Right hindlimb (tissue), 1 donor: Measurements from ENCODE around the gene KCNJ12.
"Not testable (repeated sequence)": the region's sequence is repeated elsewhere in the genome, so short reads cannot be mapped to it uniquely, and the experiment has no call there.

Experiments
- DNase-seq: peaks from one replicate; pipeline ENCODE4 v3.0.0-alpha.2; 2018

Gene KCNJ12

GRCh38 chr17:21388066-21388465 lies 11.9 kb downstream of the KCNJ12 start:
- DNase-seq = no peak

DNA sequence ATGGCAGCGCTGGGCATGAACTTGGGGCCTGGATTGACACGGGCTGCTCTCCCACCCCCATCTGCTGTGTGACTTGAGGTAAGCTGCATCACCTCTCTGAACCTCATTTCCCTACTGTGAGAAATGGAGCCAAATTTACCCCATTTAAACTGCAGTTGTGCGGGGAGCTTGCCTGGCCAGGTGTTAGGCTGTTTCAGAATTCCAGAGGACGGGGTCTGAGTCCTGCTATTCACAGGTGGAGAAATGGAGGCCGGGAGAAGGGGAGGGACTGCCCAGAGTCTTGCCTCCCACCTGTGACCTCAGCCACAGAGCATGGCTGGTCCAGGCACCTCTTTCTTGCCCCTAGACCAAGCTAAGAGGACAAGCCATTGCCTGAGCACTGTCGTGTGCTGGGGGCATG lies 12.8 kb downstream of the KCNJ12 start:
- no peak for DNase-seq

DNA sequence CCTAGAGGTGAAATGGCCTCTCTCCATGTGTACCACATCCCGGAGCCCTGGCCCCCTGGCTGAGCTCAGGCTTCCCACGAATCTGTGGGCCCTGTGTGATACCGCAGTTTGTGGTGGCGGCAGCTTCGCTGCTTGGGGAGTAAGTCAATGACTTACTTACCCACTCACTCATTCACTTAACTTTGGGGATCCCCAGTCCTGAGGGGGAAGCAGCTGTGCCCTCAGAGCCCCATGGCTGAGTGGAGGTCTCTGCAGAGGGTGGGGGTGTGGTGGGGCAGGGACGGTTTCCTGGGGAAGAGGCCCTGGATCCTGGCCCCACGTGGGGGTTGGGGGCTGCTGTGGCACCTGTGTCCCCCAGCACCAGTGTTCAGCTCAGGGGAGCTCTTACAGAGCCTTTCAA lies 13.2 kb downstream of the KCNJ12 start:
- DNase-seq = no peak

GRCh38 chr17:21390294-21390693 lies 14.1 kb downstream of the KCNJ12 start:
- DNase-seq = no peak

GRCh38 chr17:21392266-21392665 lies 16.1 kb downstream of the KCNJ12 start:
- DNase-seq = no peak

DNA sequence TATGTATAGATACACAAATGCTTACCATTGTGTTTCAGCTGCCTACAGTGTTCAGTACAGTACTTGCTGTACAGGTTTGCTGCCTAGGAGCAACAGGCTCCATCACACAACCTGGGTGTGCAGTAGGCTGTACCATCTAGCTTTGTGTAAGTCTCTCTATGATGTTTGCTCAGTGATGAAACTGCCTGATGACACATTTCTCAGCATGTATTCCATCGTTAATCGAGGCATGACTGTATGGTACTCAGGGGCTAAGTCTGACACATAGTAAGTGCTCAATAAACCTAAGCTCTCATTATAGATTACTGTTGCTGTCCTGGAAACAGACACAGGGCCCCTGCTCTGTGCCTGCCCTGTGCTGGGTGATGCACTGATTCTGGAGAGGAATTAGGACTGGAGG lies 18.1 kb downstream of the KCNJ12 start:
- DNase-seq = no peak

GRCh38 chr17:21395764-21396163 lies 19.6 kb downstream of the KCNJ12 start:
- DNase-seq = no peak

DNA sequence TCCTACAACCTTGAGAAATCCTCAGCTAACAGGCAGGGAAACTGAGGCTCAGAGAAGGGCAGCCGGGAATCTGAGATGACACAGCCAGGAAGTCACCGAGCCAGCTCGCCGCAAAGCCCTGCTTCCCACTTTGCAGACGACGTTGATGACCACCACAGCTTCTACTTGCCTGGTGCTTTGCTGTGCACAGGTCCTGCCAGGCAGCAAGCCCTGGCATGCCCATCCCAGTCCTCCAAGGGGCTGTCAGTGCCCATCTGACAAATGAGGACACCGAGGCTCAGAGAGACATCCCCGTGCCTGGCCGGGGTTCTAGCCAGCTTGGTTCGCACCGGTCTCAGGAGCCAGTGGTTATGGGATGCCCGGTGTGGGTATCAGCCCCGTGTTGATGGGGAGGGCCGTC lies 20.1 kb downstream of the KCNJ12 start:
- DNase-seq = no peak

GRCh38 chr17:21397341-21398190 lies 21.4 kb downstream of the KCNJ12 start:
- no peak for DNase-seq

DNA sequence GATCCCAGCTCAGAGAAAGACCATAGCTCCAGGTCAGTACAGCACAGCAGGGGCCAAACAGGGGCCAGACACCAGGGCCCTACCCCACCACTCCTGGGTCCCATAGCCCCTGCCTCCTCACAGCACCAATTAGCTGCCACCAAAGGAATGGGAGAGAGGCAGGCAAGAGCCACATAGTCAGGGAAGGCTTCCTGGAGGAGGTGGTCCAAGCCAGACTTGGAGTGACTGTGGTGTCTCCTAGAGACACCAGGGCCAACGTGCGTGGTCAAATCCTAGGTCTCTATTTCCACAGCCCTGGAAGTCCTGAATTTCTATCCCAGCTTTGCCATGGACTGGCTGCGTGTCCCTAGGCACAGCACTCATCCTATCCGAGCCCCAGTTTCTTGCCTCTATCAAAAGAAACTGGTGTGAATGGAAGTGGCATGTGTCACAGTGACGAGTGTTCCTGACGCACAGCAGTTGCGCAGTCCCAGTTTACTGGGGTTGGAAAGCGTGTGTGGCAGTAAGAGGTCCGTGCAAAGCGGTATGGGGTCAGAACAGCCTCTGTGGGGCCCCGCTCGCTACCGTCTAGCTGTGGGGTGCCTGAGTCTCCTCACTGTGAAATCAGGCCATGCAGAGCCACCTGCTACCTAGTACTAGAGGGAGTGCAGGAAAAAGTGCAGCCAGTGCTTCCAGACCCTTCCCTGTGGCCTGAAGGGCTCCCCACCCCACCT lies 23.5 kb downstream of the KCNJ12 start:
- no peak for DNase-seq

DNA sequence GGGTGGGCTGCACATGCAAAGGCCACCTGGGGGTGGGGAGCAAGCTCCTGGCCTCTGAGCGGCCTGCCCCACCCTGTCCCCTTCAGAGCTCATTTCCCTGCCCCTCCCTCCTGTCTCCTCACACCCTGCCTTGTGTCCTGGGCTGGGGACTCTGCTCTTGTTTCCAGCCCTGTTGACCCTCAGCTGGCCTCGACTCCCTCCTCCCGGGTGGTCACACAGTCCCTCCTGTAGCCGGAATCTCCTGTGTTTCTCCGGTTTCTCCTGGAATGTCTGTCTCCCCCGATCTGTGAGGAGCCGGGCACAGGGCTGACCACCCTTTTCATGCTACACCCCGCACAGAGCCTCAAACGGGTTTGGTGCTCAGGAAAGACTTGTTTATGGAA lies 24.0 kb downstream of the KCNJ12 start:
- DNase-seq = not testable (repeated sequence)

GRCh38 chr17:21400816-21401593 lies 24.8 kb downstream of the KCNJ12 start:
- no peak for DNase-seq

- DNase-seq = peak; percentile 77
Observed at GRCh38 chr17:21402166-21402571, 26.0 kb downstream of the KCNJ12 start.

- not testable (repeated sequence) for DNase-seq
Observed at GRCh38 chr17:21402926-21403325, 26.8 kb downstream of the KCNJ12 start.

GRCh38 chr17:21404106-21404505 lies 27.9 kb downstream of the KCNJ12 start:
- not testable (repeated sequence) for DNase-seq

- DNase-seq = not testable (repeated sequence)
Observed at GRCh38 chr17:21404539-21404938, 28.4 kb downstream of the KCNJ12 start.

GRCh38 chr17:21404956-21405731 lies 29.0 kb downstream of the KCNJ12 start:
- not testable (repeated sequence) for DNase-seq

- not testable (repeated sequence) for DNase-seq
Observed at GRCh38 chr17:21405904-21406400, 29.8 kb downstream of the KCNJ12 start.

- DNase-seq = not testable (repeated sequence)
Observed at GRCh38 chr17:21406616-21407404, 30.7 kb downstream of the KCNJ12 start.

GRCh38 chr17:21407752-21408151 lies 31.6 kb downstream of the KCNJ12 start:
- DNase-seq = not testable (repeated sequence)

DNA sequence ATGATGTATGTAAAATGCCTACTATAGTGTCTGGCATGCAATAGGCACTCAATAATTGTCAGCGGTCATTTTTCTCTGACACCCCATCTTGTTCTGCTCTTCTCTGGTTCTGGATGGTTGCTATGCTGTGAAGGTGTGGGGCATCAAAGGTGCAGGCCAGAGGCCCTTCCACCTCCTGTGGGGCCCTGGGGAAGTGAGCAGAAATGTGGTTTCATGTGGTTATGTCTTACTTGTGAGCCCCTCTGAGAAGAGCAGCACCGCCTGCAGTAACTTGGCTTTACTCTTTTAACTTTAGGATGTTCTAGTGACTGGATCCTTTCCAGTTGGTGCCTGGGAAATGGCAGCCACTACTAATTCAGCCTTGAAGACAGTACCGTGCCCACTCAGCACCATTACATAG lies 32.1 kb downstream of the KCNJ12 start:
- DNase-seq = not testable (repeated sequence)
